Bronchial epithelial cell (primary cell): ENCODE results near the gene ZNF646. TPM values are rescaled to one million over a fixed set of nuclear protein-coding genes. Genes with fewer than 3 reads are reported as not detected.

Experiments
- DNase-seq: peaks from one replicate; pipeline ENCODE4 v3.0.0-alpha.2; 2010; ENCODE audit warnings: low read depth
- FAIRE-seq: peaks from 2 replicates; lab custom pipeline; 2011; peaks lifted over from hg19 to GRCh38; lab: Jason Lieb, UNC
- H3K27me3 ChIP-seq: 2 replicates; pipeline ENCODE4 v1.5.1; 2011; ENCODE audit warnings: low read length; ENCODE audit not compliant: control insufficient read depth, insufficient read depth
- H3K36me3 ChIP-seq: 2 replicates; pipeline ENCODE4 v1.5.1; 2011; ENCODE audit warnings: low read length; ENCODE audit not compliant: control insufficient read depth, insufficient read depth
- H3K4me3 ChIP-seq: 2 replicates; pipeline ENCODE4 v1.5.1; 2011; ENCODE audit warnings: mild to moderate bottlenecking, low read depth, low read length, control low read depth
- CTCF ChIP-seq: IDR thresholded peaks from 2 replicates; pipeline ENCODE4 v1.5.1; 2011; ENCODE audit warnings: mild to moderate bottlenecking, moderate library complexity, low read length, control low read depth, inconsistent platforms; ENCODE audit not compliant: insufficient read depth, severe bottlenecking
- total RNA-seq: library from RNA; depleted of rRNA; stranded (reverse); fragments of >200 nt; gene quantifications from 2 replicates; pipeline ENCODE4 v1.2.1, GENCODE V29; 2014

Gene ZNF646
- total RNA-seq, 1 donor from 2014 or later = 6.3 TPM

- DNase-seq (peak; percentile 87), FAIRE-seq (no peak)
- H3K4me3 ChIP-seq = peak within 1 kb of the TSS; percentile 67
- TF ChIP-seq CTCF = no peak
- no peaks in the 10 kb centered on the region for H3K27me3 ChIP-seq
- H3K36me3 ChIP-seq = peaks cover 4% of the 10 kb centered on the region
Observed at GRCh38 chr16:31032736-31033708, 41.2 kb upstream of the ZNF646 start, which contains the start of gene STX4. Gene STX4 (plus strand): TSS chr16:31033558. CDS start chr16:31033806, 248 bp downstream.

GRCh38 chr16:31033709-31034492 lies 40.3 kb upstream of the ZNF646 start:
- Histone ChIP-seq H3K27me3 (no peaks in the 10 kb centered on the region), H3K4me3 (peak overlapping the region; percentile 67), H3K36me3 (peaks cover 10% of the 10 kb centered on the region)
- FAIRE-seq = no peak
- DNase-seq = peak; percentile 73
- TF ChIP-seq CTCF = no peak

DNA sequence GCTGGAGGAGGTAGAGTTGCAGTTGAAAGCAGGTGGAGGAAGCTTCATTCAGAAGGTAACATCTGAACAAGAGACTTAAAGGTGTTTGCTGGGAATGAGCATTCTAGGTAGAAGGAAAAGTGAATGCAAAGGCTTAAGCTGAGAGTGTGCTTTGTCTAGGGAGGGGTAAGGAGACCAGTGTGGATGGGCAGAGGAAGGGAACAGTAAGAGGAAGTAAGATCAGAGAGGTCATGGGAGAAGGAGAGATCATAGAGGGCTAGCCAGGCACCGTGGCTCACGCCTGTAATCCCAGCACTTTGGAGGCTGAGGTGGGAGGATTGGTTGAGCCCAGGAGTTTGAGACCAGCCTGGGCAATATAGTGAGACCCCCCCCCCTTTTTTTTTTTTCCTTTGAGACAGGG lies 37.5 kb upstream of the ZNF646 start:
- Histone ChIP-seq H3K4me3 (no peak overlapping the region), H3K36me3 (peaks cover 23% of the 10 kb centered on the region), H3K27me3 (no peaks in the 10 kb centered on the region)
- DNase-seq (no peak), FAIRE-seq (no peak)
- TF ChIP-seq CTCF = no peak

GRCh38 chr16:31038993-31039392 lies 35.2 kb upstream of the ZNF646 start:
- no peak for TF ChIP-seq CTCF
- no peak for DNase-seq
- Histone ChIP-seq H3K27me3 (no peaks in the 10 kb centered on the region), H3K4me3 (no peak overlapping the region), H3K36me3 (peaks cover 26% of the 10 kb centered on the region)
- no peak for FAIRE-seq

GRCh38 chr16:31042866-31043265 lies 31.4 kb upstream of the ZNF646 start:
- DNase-seq (no peak), FAIRE-seq (no peak)
- H3K27me3 ChIP-seq = no peaks in the 10 kb centered on the region
- H3K4me3 ChIP-seq = no peak overlapping the region
- TF ChIP-seq CTCF = no peak
- H3K36me3 ChIP-seq = peaks cover 23% of the 10 kb centered on the region
